ENCODE results near the gene POLN.

- TF ChIP-seq CTCF (conservative IDR thresholded peaks at IDR 0.05; ENCODE audit: low read length) (no peak), EZH2phosphoT487 (IDR thresholded peaks at IDR 0.05; ENCODE audit: borderline replicate concordance, low read depth, low read length) (no peak)
Measured at GRCh38 chr4:2269206-2269531, 27.2 kb upstream of the POLN start.

Data from OCI-LY7 (cell line).